Thoracic aorta (tissue), 2 donors: ENCODE data around the gene DOP1A. TPM values are rescaled to one million over a fixed set of nuclear protein-coding genes. Genes with fewer than 3 reads are reported as not detected.

Experiments used
- ATAC-seq: fragments of 150-250 bp; one replicate; pipeline ENCODE4 v1.8.0; 2017; ENCODE audit warnings: low read depth; ENCODE audit not compliant: insufficient number of reproducible peaks, low FRiP score
- DNase-seq: peaks from one replicate; pipeline ENCODE4 v3.0.0-alpha.2; 2020; ENCODE audit warnings: low spot score
- H3K27ac ChIP-seq, 2 donors: fragments of 200-600 bp; sonication (generic); 1 replicate in 1 of 2; 2 replicates in 1 of 2; pipeline ENCODE4 v1.5.1; 2016; ENCODE audit warnings: mild to moderate bottlenecking in 2 of 2, moderate library complexity in 2 of 2
- H3K27me3 ChIP-seq: fragments of 200-600 bp; sonication (generic); replicated peaks from 2 replicates; pipeline ENCODE4 v1.6.0; 2016; ENCODE audit warnings: mild to moderate bottlenecking; ENCODE audit not compliant: insufficient read depth
- H3K36me3 ChIP-seq: fragments of 200-600 bp; sonication (generic); one replicate; pipeline ENCODE4 v1.5.1; 2016
- H3K4me1 ChIP-seq, 2 donors: fragments of 200-600 bp; sonication (generic); 1 replicate in 1 of 2; 2 replicates in 1 of 2; pipeline versions ENCODE4 v1.5.1 to v1.6.0; 2016; ENCODE audit warnings: low read depth in 2 of 2, mild to moderate bottlenecking in 1 of 2; ENCODE audit not compliant: control insufficient read depth in 1 of 2
- H3K4me3 ChIP-seq: fragments of 200-600 bp; sonication (generic); 2 replicates; pipeline ENCODE4 v1.5.1; 2016; ENCODE audit warnings: mild to moderate bottlenecking
- H3K9me3 ChIP-seq: fragments of 200-600 bp; sonication (generic); 2 replicates; pipeline ENCODE4 v1.5.1; 2016
- total RNA-seq, 2 donors: library from RNA; depleted of rRNA; stranded (reverse); fragments of >200 nt; gene quantifications; one replicate each; pipeline versions ENCODE4 v1.1.0 to v1.2.3, GENCODE V29; 2016
- TF ChIP-seq, protein P1 (sequence below): fragments of 200-600 bp; sonication (generic); IDR thresholded peaks from one replicate; pipeline ENCODE4 v1.5.1; 2019; ENCODE audit warnings: antibody characterized with exemption

Gene DOP1A
- total RNA-seq, 2 donors from 2014 or later, result 37.9 to 39.4 TPM

DNA sequence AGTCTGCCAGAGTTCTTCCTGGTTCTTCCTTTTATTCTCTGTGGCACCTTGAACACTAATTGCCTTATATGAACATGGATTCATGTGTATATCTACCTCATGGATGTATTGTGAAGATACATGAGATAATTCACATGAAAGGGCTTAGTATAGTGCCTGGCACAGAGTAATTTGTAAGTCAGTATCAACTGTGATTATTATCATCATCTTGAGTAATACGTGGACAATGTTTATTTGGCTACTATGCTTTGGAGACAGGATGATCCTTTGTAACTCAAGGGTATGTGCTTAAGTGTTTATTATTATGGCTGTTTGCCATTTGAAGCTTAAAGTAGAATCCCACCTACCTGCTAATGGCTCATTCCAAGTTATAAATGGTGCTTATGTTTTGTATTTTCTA lies 16.0 kb downstream of the DOP1A start:
- no peak overlapping the region for H3K4me3 ChIP-seq
- no peaks in the 10 kb centered on the region for H3K27me3 ChIP-seq
- no peaks in the 10 kb centered on the region for H3K4me1 ChIP-seq
- H3K27ac ChIP-seq, result no peak overlapping the region
- no peaks in the 10 kb centered on the region for H3K36me3 ChIP-seq
- H3K9me3 ChIP-seq, result no peaks in the 10 kb centered on the region
- DNase-seq (no peak), ATAC-seq (no peak)
- TF ChIP-seq, protein P1, sequence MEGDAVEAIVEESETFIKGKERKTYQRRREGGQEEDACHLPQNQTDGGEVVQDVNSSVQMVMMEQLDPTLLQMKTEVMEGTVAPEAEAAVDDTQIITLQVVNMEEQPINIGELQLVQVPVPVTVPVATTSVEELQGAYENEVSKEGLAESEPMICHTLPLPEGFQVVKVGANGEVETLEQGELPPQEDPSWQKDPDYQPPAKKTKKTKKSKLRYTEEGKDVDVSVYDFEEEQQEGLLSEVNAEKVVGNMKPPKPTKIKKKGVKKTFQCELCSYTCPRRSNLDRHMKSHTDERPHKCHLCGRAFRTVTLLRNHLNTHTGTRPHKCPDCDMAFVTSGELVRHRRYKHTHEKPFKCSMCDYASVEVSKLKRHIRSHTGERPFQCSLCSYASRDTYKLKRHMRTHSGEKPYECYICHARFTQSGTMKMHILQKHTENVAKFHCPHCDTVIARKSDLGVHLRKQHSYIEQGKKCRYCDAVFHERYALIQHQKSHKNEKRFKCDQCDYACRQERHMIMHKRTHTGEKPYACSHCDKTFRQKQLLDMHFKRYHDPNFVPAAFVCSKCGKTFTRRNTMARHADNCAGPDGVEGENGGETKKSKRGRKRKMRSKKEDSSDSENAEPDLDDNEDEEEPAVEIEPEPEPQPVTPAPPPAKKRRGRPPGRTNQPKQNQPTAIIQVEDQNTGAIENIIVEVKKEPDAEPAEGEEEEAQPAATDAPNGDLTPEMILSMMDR, result no peak

DNA sequence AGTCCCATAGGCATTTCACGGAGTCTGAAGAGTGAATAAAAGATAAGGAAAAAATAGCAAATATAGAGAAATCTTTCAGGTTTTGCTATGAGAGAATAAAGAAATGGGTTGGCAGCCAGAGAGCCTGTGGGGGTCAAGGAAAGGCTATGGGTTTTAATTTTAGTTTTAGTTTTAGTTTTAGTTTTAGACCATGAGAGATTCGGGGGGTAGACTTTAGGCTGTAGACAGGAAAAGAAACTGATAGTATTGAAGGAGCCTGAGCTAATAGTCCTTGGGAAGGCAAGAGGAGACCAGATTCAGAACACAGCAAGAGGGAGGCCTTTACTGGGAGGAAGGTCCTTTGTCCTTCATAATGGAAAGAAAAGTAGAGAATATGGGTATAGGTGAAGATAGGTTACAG lies 19.3 kb downstream of the DOP1A start:
- no peak for ATAC-seq

DNA sequence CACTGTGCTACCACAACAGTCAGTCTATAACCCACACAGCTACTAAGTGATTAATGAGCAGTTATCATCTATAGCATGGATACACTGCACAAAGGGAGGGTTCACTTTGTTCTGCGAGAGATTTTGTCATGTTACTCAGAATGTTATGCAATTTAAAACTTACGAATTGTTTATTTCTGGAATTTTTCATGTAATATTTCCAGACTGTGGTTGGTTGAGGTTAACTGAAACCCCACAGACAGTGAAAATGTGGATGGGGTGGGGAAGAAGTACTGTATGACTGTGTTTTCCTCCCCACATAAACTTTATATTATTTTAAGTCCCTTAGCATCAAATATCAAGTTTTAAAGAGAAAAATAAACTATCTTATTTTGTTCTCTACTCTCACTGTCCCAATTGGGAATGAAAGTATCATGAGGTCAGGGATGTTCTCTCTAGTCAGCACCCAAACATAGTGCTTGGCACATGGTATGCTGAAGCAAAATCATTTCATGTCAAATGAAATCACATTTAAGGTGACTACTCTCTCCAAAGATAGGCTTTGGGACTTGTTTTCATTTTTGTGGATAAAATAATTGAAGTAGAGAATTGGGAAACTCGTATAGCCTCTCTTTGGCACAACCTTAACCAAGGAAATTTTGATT lies 25.4 kb downstream of the DOP1A start:
- Histone ChIP-seq H3K4me3 (no peak overlapping the region), H3K4me1 (peaks cover 9 to 11% of the 10 kb centered on the region in 2 donors), H3K9me3 (no peaks in the 10 kb centered on the region), H3K27me3 (no peaks in the 10 kb centered on the region), H3K27ac (no peak overlapping the region), H3K36me3 (no peaks in the 10 kb centered on the region)
- no peak for ATAC-seq
- TF ChIP-seq, protein P1, result no peak
- no peak for DNase-seq

More for the DNA sequence above, 19.3 kb downstream of the DOP1A start:
- no peaks in the 10 kb centered on the region for H3K4me1 ChIP-seq
- H3K27me3 ChIP-seq, result no peaks in the 10 kb centered on the region
- no peaks in the 10 kb centered on the region for H3K9me3 ChIP-seq
- no peaks in the 10 kb centered on the region for H3K36me3 ChIP-seq
- TF ChIP-seq, protein P1, result no peak
- no peak for DNase-seq
- H3K4me3 ChIP-seq, result no peak overlapping the region
- no peak overlapping the region for H3K27ac ChIP-seq

DNA sequence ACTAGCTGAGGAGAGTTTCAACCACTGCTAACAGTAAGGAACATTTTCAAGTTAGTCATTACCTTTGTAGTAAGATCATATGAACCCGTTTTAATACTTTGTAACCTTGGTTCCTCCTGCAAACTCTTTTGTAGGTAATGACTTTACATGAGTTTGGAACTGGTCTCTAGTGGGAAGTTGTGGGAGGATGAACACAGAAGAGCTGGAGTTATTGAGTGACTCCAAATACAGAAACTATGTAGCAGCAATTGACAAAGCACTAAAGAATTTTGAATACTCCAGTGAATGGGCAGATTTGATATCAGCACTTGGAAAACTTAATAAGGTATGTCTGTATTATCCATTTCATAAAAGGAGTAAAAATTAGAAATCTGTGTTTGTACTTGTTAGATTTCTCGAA lies 29.3 kb downstream of the DOP1A start:
- Histone ChIP-seq H3K27me3 (no peaks in the 10 kb centered on the region), H3K27ac (no peak overlapping the region), H3K4me3 (no peak overlapping the region), H3K4me1 (peaks cover 9 to 11% of the 10 kb centered on the region in 2 donors), H3K9me3 (no peaks in the 10 kb centered on the region), H3K36me3 (no peaks in the 10 kb centered on the region)
- ATAC-seq, result no peak
- DNase-seq, result no peak
- TF ChIP-seq, protein P1, result no peak

DNA sequence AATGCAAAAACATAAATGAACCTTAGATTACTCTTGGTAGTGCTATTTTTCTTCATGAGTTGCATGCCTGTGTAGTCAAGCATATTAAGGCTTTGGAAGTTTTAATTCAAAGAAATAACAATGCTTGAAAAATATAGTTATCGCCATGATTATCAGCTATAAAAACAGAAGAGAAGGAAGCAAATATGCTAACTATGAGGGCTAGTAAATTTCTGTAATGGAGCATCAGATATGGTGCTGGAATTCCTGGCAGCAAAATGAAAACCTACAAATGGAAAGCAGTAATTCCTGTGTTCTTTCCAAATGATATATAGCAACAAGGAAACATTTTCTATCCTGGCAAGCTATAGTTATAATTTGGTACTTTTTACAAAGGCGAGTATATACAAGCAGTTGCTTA lies 29.7 kb downstream of the DOP1A start:
- TF ChIP-seq, protein P1, result no peak
- no peaks in the 10 kb centered on the region for H3K27me3 ChIP-seq
- no peaks in the 10 kb centered on the region for H3K36me3 ChIP-seq
- no peak overlapping the region for H3K27ac ChIP-seq
- no peak for ATAC-seq
- no peak for DNase-seq
- H3K9me3 ChIP-seq, result no peaks in the 10 kb centered on the region
- H3K4me3 ChIP-seq, result no peak overlapping the region
- peaks cover 9 to 11% of the 10 kb centered on the region in 2 donors for H3K4me1 ChIP-seq
